HG02870 (cell line): ENCODE results near the gene SH2D4B.

Experiments used
- ATAC-seq: cut with Tn5 transposase; IDR thresholded peaks from one replicate; pipeline ENCODE4 v1.9.1; 2021; ENCODE audit warnings: mild to moderate bottlenecking, moderate library complexity; ENCODE audit not compliant: unreplicated experiment

Gene SH2D4B

GRCh38 chr10:80503584-80504157 is 34.0 kb upstream of the SH2D4B start:
- ATAC-seq = no peak

- no peak for ATAC-seq
These were observed 33.4 kb upstream of the SH2D4B start for GRCh38 chr10:80504158-80504811.

GRCh38 chr10:80504897-80505465 is 32.7 kb upstream of the SH2D4B start:
- ATAC-seq = no peak

GRCh38 chr10:80506189-80506575 is 31.5 kb upstream of the SH2D4B start:
- ATAC-seq = no peak

GRCh38 chr10:80506836-80507487 is 30.7 kb upstream of the SH2D4B start:
- ATAC-seq = no peak

GRCh38 chr10:80509108-80509402 is 28.6 kb upstream of the SH2D4B start:
- no peak for ATAC-seq

- no peak for ATAC-seq
These were observed 28.1 kb upstream of the SH2D4B start for GRCh38 chr10:80509403-80510161.

GRCh38 chr10:80512031-80512526 is 25.6 kb upstream of the SH2D4B start:
- no peak for ATAC-seq

GRCh38 chr10:80513106-80513505 is 24.6 kb upstream of the SH2D4B start:
- no peak for ATAC-seq

GRCh38 chr10:80515511-80515910 is 22.2 kb upstream of the SH2D4B start:
- no peak for ATAC-seq

GRCh38 chr10:80515941-80516340 is 21.8 kb upstream of the SH2D4B start:
- no peak for ATAC-seq

GRCh38 chr10:80516506-80517075 is 21.1 kb upstream of the SH2D4B start:
- no peak for ATAC-seq

GRCh38 chr10:80517416-80518142 is 20.1 kb upstream of the SH2D4B start:
- no peak for ATAC-seq

- no peak for ATAC-seq
These were observed 19.4 kb upstream of the SH2D4B start for GRCh38 chr10:80518143-80518806.

GRCh38 chr10:80518807-80519360 is 18.8 kb upstream of the SH2D4B start:
- ATAC-seq = no peak

GRCh38 chr10:80519936-80520650 is 17.6 kb upstream of the SH2D4B start:
- ATAC-seq = no peak

- no peak for ATAC-seq
These were observed 16.8 kb upstream of the SH2D4B start for GRCh38 chr10:80520661-80521470.

GRCh38 chr10:80522756-80523363 is 14.8 kb upstream of the SH2D4B start:
- ATAC-seq = no peak
